K562 (cell line): ENCODE measurements around the gene C1orf74. TPM values are rescaled to one million over a fixed set of nuclear protein-coding genes. Genes with fewer than 3 reads are reported as not detected.

ENCODE experiments used
- DEAF1 ChIP-seq: fragments of 450-650 bp; formaldehyde crosslinking; IDR thresholded peaks from 2 replicates; pipeline ENCODE4 v1.4.0; 2020; ENCODE audit warnings: mild to moderate bottlenecking, moderate library complexity
- GABPB1 ChIP-seq: sonication (generic); formaldehyde crosslinking; IDR thresholded peaks from 2 replicates; pipeline ENCODE4 v1.8.0; 2022; ENCODE audit warnings: mild to moderate bottlenecking, missing genetic modification reagents
- GTF2F1 ChIP-seq: IDR thresholded peaks from 2 replicates; pipeline ENCODE4 v1.6.1; 2011; ENCODE audit warnings: low read depth, low read length, improper control_type of control experiment
- JUN ChIP-seq, 2 experiments: sonication (generic) in 1 of 2; formaldehyde crosslinking in 1 of 2; IDR thresholded peaks; 2 replicates each; pipeline versions ENCODE4 v1.6.1 to v1.8.0; 2012 to 2022; ENCODE audit warnings: borderline replicate concordance in 2 of 2, mild to moderate bottlenecking in 2 of 2, improper control_type of control experiment in 1 of 2, low read depth in 1 of 2, low read length in 1 of 2, missing genetic modification reagents in 1 of 2
- KLF6 ChIP-seq: fragments of 250-450 bp; sonication (Bioruptor Pico); IDR thresholded peaks from 2 replicates; pipeline ENCODE4 v1.4.0; 2020; ENCODE audit warnings: mild to moderate bottlenecking, moderate library complexity, borderline replicate concordance
- LCOR ChIP-seq: sonication (generic); formaldehyde crosslinking; IDR thresholded peaks from 2 replicates; pipeline ENCODE4 v1.8.0; 2022; ENCODE audit warnings: mild to moderate bottlenecking, missing genetic modification reagents
- MAFG ChIP-seq: fragments of 450-650 bp; conservative IDR thresholded peaks from 2 replicates; pipeline ENCODE4 v1.6.1; 2016; ENCODE audit warnings: missing genetic modification characterization, missing compliant biosample characterization
- MTA3 ChIP-seq: fragments of 450-650 bp; formaldehyde crosslinking; IDR thresholded peaks from 2 replicates; pipeline ENCODE4 v1.6.1; 2017; ENCODE audit warnings: mild to moderate bottlenecking, borderline replicate concordance
- MXI1 ChIP-seq: IDR thresholded peaks from 2 replicates; pipeline ENCODE4 v1.6.1; 2011; ENCODE audit warnings: low read depth, mild to moderate bottlenecking, improper control_type of control experiment, low read length
- NCOA4 ChIP-seq: fragments of 450-650 bp; IDR thresholded peaks from 2 replicates; pipeline ENCODE4 v1.6.1; 2018; ENCODE audit warnings: mild to moderate bottlenecking; ENCODE audit not compliant: partially characterized antibody
- PHB ChIP-seq: fragments of 250-450 bp; sonication (Bioruptor Pico); IDR thresholded peaks from 2 replicates; pipeline ENCODE4 v1.5.0; 2021
- PHF20 ChIP-seq: fragments of 450-650 bp; IDR thresholded peaks from 2 replicates; pipeline ENCODE4 v1.6.1; 2018; ENCODE audit not compliant: partially characterized antibody
- POLR2A ChIP-seq: fragments of 450-650 bp; conservative IDR thresholded peaks from 2 replicates; pipeline ENCODE4 v1.6.1; 2016
- TEAD4 ChIP-seq, 2 experiments: sonication (generic) in 1 of 2; formaldehyde crosslinking in 1 of 2; IDR thresholded peaks; 2 replicates each; pipeline versions ENCODE4 v1.6.1 to v1.8.0; 2012 to 2022; ENCODE audit warnings: borderline replicate concordance in 1 of 2, inconsistent platforms in 1 of 2, low read length in 1 of 2, mild to moderate bottlenecking in 1 of 2, missing genetic modification reagents in 1 of 2
- TRIM25 ChIP-seq: fragments of 450-650 bp; IDR thresholded peaks from 2 replicates; pipeline ENCODE4 v1.7.0; 2016; ENCODE audit warnings: borderline replicate concordance
- ZBED1 ChIP-seq: IDR thresholded peaks from 2 replicates; pipeline ENCODE4 v1.6.1; 2014
- ZBTB43 ChIP-seq: sonication (generic); formaldehyde crosslinking; IDR thresholded peaks from 2 replicates; pipeline ENCODE4 v1.8.0; 2023; ENCODE audit warnings: mild to moderate bottlenecking, missing genetic modification reagents
- ZNF212 ChIP-seq: fragments of 450-650 bp; formaldehyde crosslinking; IDR thresholded peaks from 2 replicates; pipeline ENCODE4 v1.4.0; 2020; ENCODE audit warnings: mild to moderate bottlenecking
- ZNF280A ChIP-seq: fragments of 450-650 bp; IDR thresholded peaks from 2 replicates; pipeline ENCODE4 v1.6.1; 2018; ENCODE audit warnings: mild to moderate bottlenecking, low read depth; ENCODE audit not compliant: partially characterized antibody
- ZNF655 ChIP-seq: fragments of 250-450 bp; sonication (Bioruptor Pico); IDR thresholded peaks from 2 replicates; pipeline ENCODE4 v1.5.0; 2021
- ZNF695 ChIP-seq: fragments of 450-650 bp; formaldehyde crosslinking; IDR thresholded peaks from 2 replicates; pipeline ENCODE4 v1.4.0; 2020; ENCODE audit warnings: mild to moderate bottlenecking, moderate library complexity
- polyA plus RNA-seq, 8 experiments: library from polyadenylated mRNA; depleted of rRNA in 4 of 8; stranded (reverse) in 5 of 8; unstranded in 3 of 8; fragments of >200 nt; fragmentation: Nextera tagmentation in 2 of 8; fragmentation: Illumina TruSeq in 1 of 8; extraction: Ambion mirVana in 2 of 8; extraction: Trizol in 1 of 8; gene quantifications; 2 replicates each; pipeline versions ENCODE4 v1.2.1 to v1.2.3, GENCODE V29; 2011 to 2014; ENCODE audit warnings: inconsistent platforms in 1 of 8, missing spikeins in 1 of 8
- total RNA-seq, 7 experiments: library from RNA; depleted of rRNA in 6 of 7; stranded (reverse); fragments of >200 nt in 6 of 7; fragmentation: Illumina TruSeq in 2 of 7; extraction: Trizol in 2 of 7; gene quantifications; 2 replicates each; pipeline versions ENCODE4 v1.2.1 to v1.2.3, GENCODE V29; 2011 to 2021; ENCODE audit warnings: low replicate concordance in 1 of 7

The C1orf74 gene
- total and polyA plus RNA-seq, 9 of the 15 experiments (the other 6 are each of a cell fraction or from before 2014, with no cell fraction given), result 4.0 to 7.6 (median 5.7) TPM

- TF ChIP-seq DEAF1 (CRISPR knock-in tag) (peak; percentile 90), TEAD4 (IDR thresholded peaks at IDR 0.05; ENCODE audit: low read length) (peak; percentile 60), TEAD4 (CRISPR knock-in tag; IDR thresholded peaks at IDR 0.05; ENCODE audit: borderline replicate concordance) (no peak), MAFG (tag) (no peak), ZNF655 (CRISPR knock-in tag) (no peak), PHF20 (no peak), ZNF280A (no peak), ZBTB43 (no peak), PHB (CRISPR knock-in tag) (no peak), KLF6 (no peak), LCOR (CRISPR knock-in tag) (peak; percentile 85), POLR2A (no peak), TRIM25 (no peak), ZBED1 (no peak), MTA3 (peak; percentile 95), NCOA4 (no peak), GTF2F1 (no peak), JUN (IDR thresholded peaks at IDR 0.05; ENCODE audit: borderline replicate concordance, low read depth, low read length) (peak; percentile 91), JUN (CRISPR knock-in tag; IDR thresholded peaks at IDR 0.05; ENCODE audit: borderline replicate concordance) (no peak), ZNF212 (no peak), GABPB1 (CRISPR knock-in tag) (peak; percentile 77), ZNF695 (CRISPR knock-in tag) (no peak), MXI1 (no peak)
Measured at GRCh38 chr1:209747580-209748262, 36.6 kb downstream of the C1orf74 start (continued).
